PC-9 (cell line): Measurements from ENCODE around the gene NUB1. TPM values are rescaled to one million over a fixed set of nuclear protein-coding genes. Genes with fewer than 3 reads are reported as not detected.

Source experiments
- BruUV-seq: library from RNA; stranded (reverse); fragments of 400-500 nt; replicated peaks from 2 replicates; lab custom pipeline; 2021; lab: Mats Ljungman, UMichigan
- CTCF ChIA-PET: fragments of 300-600 bp; sonication (Branson Sonifier 250); formaldehyde crosslinking; loops from one replicate; lab custom pipeline; 2022; ENCODE audit warnings: antibody characterized with exemption; lab: Charles Lee
- POLR2A ChIA-PET: fragments of 300-600 bp; sonication (Branson Sonifier 250); formaldehyde crosslinking; loops from one replicate; lab custom pipeline; 2022; ENCODE audit warnings: antibody characterized with exemption; ENCODE audit not compliant: unreplicated experiment; lab: Charles Lee
- DNase-seq, 2 experiments: peaks; one replicate each; pipeline versions ENCODE4 v3.0.0 to v3.0.0-alpha.2; 2015 to 2022; ENCODE audit warnings: mixed read lengths in 1 of 2
- H2AFZ ChIP-seq: fragments of 200-600 bp; sonication (generic); 2 replicates; pipeline ENCODE4 v1.8.1; 2017; ENCODE audit warnings: antibody characterized with exemption
- H3F3A ChIP-seq: fragments of 200-600 bp; sonication (generic); 2 replicates; pipeline ENCODE4 v1.8.1; 2017; ENCODE audit warnings: antibody characterized with exemption, mild to moderate bottlenecking, low read depth; ENCODE audit not compliant: insufficient read depth
- H3K27ac ChIP-seq: fragments of 200-600 bp; sonication (generic); 2 replicates; pipeline ENCODE4 v1.6.1; 2016; ENCODE audit warnings: mixed run types
- H3K27me3 ChIP-seq: fragments of 200-600 bp; sonication (generic); 2 replicates; pipeline ENCODE4 v1.6.1; 2016; ENCODE audit warnings: low read depth, mixed run types; ENCODE audit not compliant: insufficient read depth
- H3K36me3 ChIP-seq: fragments of 200-600 bp; sonication (generic); 2 replicates; pipeline ENCODE4 v1.6.1; 2016; ENCODE audit warnings: low read depth, mixed run types
- H3K4me1 ChIP-seq: fragments of 200-600 bp; sonication (generic); replicated peaks from 2 replicates; pipeline ENCODE4 v1.6.1; 2016; ENCODE audit warnings: mixed run types; ENCODE audit not compliant: insufficient read depth
- H3K4me2 ChIP-seq: fragments of 200-600 bp; sonication (generic); 2 replicates; pipeline ENCODE4 v1.6.1; 2017; ENCODE audit warnings: mixed run types
- H3K4me3 ChIP-seq: fragments of 200-600 bp; sonication (generic); 2 replicates; pipeline ENCODE4 v1.6.1; 2016; ENCODE audit warnings: mixed run types
- H3K79me2 ChIP-seq: fragments of 200-600 bp; sonication (generic); 2 replicates; pipeline ENCODE4 v1.6.1; 2017; ENCODE audit warnings: low read depth, mixed run types
- H3K9me2 ChIP-seq: fragments of 200-600 bp; sonication (generic); 2 replicates; pipeline ENCODE4 v1.8.1; 2017; ENCODE audit warnings: mild to moderate bottlenecking; ENCODE audit not compliant: insufficient read depth
- H3K9me3 ChIP-seq: fragments of 200-600 bp; sonication (generic); 2 replicates; pipeline ENCODE4 v1.8.1; 2016; ENCODE audit warnings: low read depth; ENCODE audit not compliant: insufficient read depth
- H4K20me1 ChIP-seq: fragments of 200-600 bp; sonication (generic); 2 replicates; pipeline ENCODE4 v1.8.1; 2017; ENCODE audit not compliant: insufficient read depth
- CTCF ChIP-seq: fragments of 200-600 bp; sonication (generic); conservative IDR thresholded peaks from 2 replicates; pipeline ENCODE4 v1.6.1; 2017; ENCODE audit warnings: mixed run types, antibody characterized with exemption, mild to moderate bottlenecking, moderate library complexity
- EZH2 ChIP-seq: fragments of 200-600 bp; sonication (generic); IDR thresholded peaks from 2 replicates; pipeline ENCODE4 v1.8.0; 2017; ENCODE audit warnings: antibody characterized with exemption, low read depth
- intact Hi-C: fragments of 100-400 bp; cut with micrococcal nuclease; formaldehyde crosslinking; loops from one replicate; pipeline ENCODE4 v1.10.0; 2022; ENCODE audit not compliant: unreplicated experiment
- total RNA-seq: library from RNA; stranded (reverse); gene quantifications from 2 replicates; pipeline ENCODE4 v1.2.3, GENCODE V29; 2021

NUB1 gene
- total RNA-seq, 1 experiment from 2014 or later = 80.6 TPM

- ChIA-PET POLR2A (no interaction called here), CTCF (no interaction called here)
- H3F3A ChIP-seq = no peaks in the 10 kb centered on the region
- H3K27ac ChIP-seq = no peak overlapping the region
- TF ChIP-seq CTCF (no peak), EZH2 (no peak)
- no peaks in the 10 kb centered on the region for H3K79me2 ChIP-seq
- H3K4me3 ChIP-seq = no peak overlapping the region
- H3K9me2 ChIP-seq = no peaks in the 10 kb centered on the region
- H3K36me3 ChIP-seq = no peaks in the 10 kb centered on the region
- intact Hi-C loops = no loop called here
- no peaks in the 10 kb centered on the region for H3K9me3 ChIP-seq
- BruUV-seq = no TSS peak
- no peaks in the 10 kb centered on the region for H3K27me3 ChIP-seq
- DNase-seq = no peak
- H3K4me1 ChIP-seq = no peaks in the 10 kb centered on the region
- H3K4me2 ChIP-seq = no peak overlapping the region
- H4K20me1 ChIP-seq = no peaks in the 10 kb centered on the region
- no peak overlapping the region for H2AFZ ChIP-seq
These were observed 20.3 kb upstream of the NUB1 start for GRCh38 chr7:151321341-151321740.

- ChIA-PET CTCF (no interaction called here), POLR2A (no interaction called here)
- intact Hi-C loops = no loop called here
- no peak overlapping the region for H3K4me3 ChIP-seq
- H2AFZ ChIP-seq = no peak overlapping the region
- no peaks in the 10 kb centered on the region for H3K36me3 ChIP-seq
- H3K4me1 ChIP-seq = no peaks in the 10 kb centered on the region
- no peaks in the 10 kb centered on the region for H3K9me2 ChIP-seq
- BruUV-seq = no TSS peak
- TF ChIP-seq EZH2 = no peak
- no peak for TF ChIP-seq CTCF
- H3K9me3 ChIP-seq = no peaks in the 10 kb centered on the region
- H3K4me2 ChIP-seq = no peak overlapping the region
- no peaks in the 10 kb centered on the region for H3K79me2 ChIP-seq
- DNase-seq = no peak
- no peaks in the 10 kb centered on the region for H4K20me1 ChIP-seq
- no peak overlapping the region for H3K27ac ChIP-seq
- peaks cover 6% of the 10 kb centered on the region; the same call in 1 of the 2 replicates for H3K27me3 ChIP-seq
- H3F3A ChIP-seq = no peaks in the 10 kb centered on the region
These were observed 18.7 kb upstream of the NUB1 start for GRCh38 chr7:151322906-151323305.

- Histone ChIP-seq H3K4me2 (no peak overlapping the region), H3K36me3 (no peaks in the 10 kb centered on the region), H3F3A (no peaks in the 10 kb centered on the region), H3K4me1 (no peaks in the 10 kb centered on the region), H3K4me3 (no peak overlapping the region), H3K79me2 (no peaks in the 10 kb centered on the region), H3K27me3 (peaks cover 6% of the 10 kb centered on the region; the same call in 1 of the 2 replicates), H2AFZ (no peak overlapping the region), H3K27ac (no peak overlapping the region), H3K9me3 (no peaks in the 10 kb centered on the region), H4K20me1 (no peaks in the 10 kb centered on the region), H3K9me2 (no peaks in the 10 kb centered on the region)
- CTCF ChIA-PET = no interaction called here
- POLR2A ChIA-PET = no interaction called here
- DNase-seq = no peak
- BruUV-seq = no TSS peak
- no peak for TF ChIP-seq EZH2
- intact Hi-C loops = no loop called here
These were observed 14.6 kb upstream of the NUB1 start for GRCh38 chr7:151327022-151327421.

- Histone ChIP-seq H3K36me3 (no peaks in the 10 kb centered on the region), H3K4me3 (no peak overlapping the region), H3K27me3 (peaks cover 6% of the 10 kb centered on the region; the same call in 1 of the 2 replicates), H3K79me2 (no peaks in the 10 kb centered on the region), H3K27ac (no peak overlapping the region), H3K4me2 (no peak overlapping the region), H3K4me1 (no peaks in the 10 kb centered on the region; the same call in 1 of the 2 replicates), H2AFZ (no peak overlapping the region), H4K20me1 (no peaks in the 10 kb centered on the region), H3F3A (no peaks in the 10 kb centered on the region), H3K9me2 (no peaks in the 10 kb centered on the region), H3K9me3 (no peaks in the 10 kb centered on the region)
- no peak for DNase-seq
- ChIA-PET CTCF (interaction anchor here (1.2 kb wide), 1 partner anchor 12 kb away, joined by 9 read pairs; no protein-coding TSS in a partner anchor), POLR2A (no interaction called here)
- TF ChIP-seq EZH2 (no peak), CTCF (no peak)
- no TSS peak for BruUV-seq
- intact Hi-C loops = no loop called here
These were observed 14.0 kb upstream of the NUB1 start for GRCh38 chr7:151327659-151328058.
